GM11168 (cell line): ENCODE results near the gene GRAMD2A.

Source experiments
- in situ Hi-C: fragments of 300-500 bp; cut with MboI; formaldehyde crosslinking; loops from one replicate; pipeline ENCODE4 v1.12.0; 2022; ENCODE audit warnings: low sequenced_read_pairs; ENCODE audit not compliant: unreplicated experiment

GRAMD2A gene

DNA sequence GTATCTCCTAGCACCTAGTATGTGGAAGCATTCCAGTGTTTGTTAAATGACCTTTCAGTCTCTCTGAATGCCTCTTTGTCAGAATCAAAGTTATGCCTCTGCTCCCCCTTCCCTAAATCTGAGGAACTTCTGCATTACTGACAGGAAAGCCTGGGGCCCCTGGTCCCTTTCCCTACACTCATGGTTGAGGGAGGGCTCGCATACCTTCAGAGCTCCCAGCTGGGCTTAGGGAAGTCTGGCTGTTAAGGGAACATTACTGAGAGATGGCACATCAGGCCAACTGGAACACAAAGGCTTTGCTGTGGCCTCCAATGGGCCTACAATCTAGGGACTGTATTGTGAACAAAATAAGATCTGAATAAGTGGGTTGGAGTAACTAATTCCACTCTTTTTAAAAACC is 23.1 kb upstream of the GRAMD2A start:
- in situ Hi-C loops, result no loop called here

- in situ Hi-C loops, result no loop called here
Observed at GRCh38 chr15:72217216-72217615, 19.6 kb upstream of the GRAMD2A start.

GRCh38 chr15:72216079-72216478 is 18.5 kb upstream of the GRAMD2A start:
- in situ Hi-C loops, result no loop called here

DNA sequence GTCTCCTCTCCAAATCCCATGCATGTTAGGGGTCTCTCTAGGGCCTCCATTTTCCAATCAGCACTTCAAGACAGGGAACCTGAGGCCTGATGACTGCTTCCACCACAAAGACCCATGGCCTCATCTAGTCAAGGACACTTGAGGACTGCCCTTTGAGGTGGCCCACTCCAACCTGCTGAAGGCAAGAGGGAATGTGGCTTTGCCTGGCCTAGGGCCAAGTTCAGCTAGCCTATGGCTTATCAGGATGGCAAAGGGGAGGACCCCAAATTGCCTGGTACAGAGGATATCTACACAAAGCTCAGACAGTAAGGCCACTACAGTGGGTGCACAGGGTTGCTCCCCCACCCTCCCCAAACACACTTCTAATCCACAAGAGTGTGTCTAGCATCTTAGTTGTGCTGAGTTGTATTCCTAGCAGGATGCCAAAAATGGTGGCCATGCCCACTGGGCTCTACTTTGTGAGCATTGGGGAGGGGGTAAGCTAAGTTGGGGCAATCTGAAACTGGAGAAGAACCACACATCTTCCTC is 10.0 kb upstream of the GRAMD2A start:
- in situ Hi-C loops, result no loop called here

GRCh38 chr15:72206677-72207000 is 9.1 kb upstream of the GRAMD2A start:
- in situ Hi-C loops, result no loop called here

DNA sequence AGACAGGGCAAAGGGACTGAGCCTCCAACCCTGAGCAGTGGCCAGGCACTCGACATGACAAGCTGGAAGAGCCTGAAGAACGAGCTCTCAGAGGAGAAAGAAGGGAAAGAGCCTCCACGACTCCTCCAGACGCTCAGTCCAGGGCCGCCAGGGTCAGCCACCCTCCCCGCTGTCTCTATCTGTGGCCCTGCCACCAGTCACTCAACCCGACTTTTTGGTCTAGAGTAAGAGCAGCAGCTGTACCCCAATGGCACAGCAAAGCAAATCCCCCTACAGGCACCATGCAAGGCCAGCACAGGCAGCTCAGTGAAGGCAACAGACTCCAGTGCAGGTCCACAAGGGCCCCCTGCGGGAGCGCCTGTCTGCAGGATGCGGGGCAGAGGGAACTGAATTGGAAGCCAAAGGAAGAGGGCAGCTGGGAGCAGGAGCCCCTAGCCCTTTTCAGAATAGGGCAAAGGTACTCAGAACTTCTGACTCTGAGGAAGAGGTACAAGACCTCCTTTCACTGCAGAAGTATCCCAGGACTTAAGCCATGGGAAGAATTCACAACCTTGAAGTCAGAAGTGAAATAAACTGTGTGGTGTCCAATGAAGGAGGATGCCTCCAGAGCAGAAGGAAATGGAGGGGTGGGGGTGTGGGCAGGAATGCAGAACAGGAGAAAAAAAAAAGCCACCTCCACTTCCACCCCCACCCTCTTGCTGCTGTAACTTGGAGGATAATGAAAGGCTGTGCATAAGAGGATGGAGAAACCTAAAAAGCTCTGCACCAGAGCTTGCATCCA is 8.5 kb upstream of the GRAMD2A start:
- in situ Hi-C loops, result no loop called here

DNA sequence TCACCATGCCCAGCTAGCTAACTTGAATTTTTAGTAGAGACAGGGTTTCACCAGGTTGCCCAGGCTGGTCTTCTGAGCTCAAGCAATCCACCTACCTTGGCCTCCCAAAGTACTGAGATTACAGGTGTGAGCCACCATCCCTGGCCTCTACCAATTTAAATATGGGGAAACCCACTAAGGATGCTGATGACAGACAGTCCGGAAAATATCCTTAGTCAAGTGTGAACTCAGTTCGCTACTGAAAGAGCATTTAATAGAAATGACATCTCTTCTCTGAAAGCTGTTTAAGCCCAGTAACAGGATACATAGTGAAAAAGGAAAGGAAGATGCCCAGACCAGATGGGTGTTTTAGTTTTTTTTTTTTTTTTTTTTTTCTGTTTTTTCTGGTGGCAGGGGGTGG is 7.7 kb upstream of the GRAMD2A start:
- in situ Hi-C loops, result no loop called here

- in situ Hi-C loops, result no loop called here
Observed at GRCh38 chr15:72203507-72203837, 5.9 kb upstream of the GRAMD2A start.

DNA sequence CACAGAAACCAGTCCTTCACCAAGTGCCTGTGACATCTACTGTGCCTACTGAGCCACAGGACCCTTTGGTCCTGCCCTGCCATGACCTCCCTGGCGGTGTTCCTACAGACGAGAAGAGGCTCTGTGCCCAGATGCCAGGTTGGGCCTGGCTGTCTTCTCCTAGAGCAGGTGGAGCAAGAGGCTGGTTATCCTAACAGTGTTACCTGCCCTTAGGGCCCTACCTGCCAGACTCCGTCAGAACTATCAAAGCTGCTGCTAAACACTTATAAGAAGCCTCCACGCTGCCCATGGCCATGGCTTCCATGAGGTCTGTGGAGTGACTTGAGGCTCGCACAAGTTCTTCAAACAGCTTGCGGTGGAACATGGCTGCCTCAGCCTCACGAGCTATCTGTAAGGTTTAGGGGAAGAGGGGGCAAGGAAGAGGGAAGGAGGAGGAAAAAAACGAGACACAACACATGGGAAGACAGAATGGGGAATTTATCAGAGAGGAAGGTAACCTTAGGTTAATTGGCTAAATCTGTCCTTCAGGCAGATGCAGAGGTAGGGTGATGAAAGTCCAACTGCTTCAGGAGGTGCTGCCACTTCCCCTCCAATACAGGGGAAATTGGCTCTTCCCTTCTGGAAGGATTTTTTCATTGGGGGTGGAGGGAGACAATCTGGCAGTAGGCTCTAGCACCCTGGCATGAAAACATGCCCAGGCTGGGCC is 5.4 kb upstream of the GRAMD2A start:
- in situ Hi-C loops, result no loop called here

DNA sequence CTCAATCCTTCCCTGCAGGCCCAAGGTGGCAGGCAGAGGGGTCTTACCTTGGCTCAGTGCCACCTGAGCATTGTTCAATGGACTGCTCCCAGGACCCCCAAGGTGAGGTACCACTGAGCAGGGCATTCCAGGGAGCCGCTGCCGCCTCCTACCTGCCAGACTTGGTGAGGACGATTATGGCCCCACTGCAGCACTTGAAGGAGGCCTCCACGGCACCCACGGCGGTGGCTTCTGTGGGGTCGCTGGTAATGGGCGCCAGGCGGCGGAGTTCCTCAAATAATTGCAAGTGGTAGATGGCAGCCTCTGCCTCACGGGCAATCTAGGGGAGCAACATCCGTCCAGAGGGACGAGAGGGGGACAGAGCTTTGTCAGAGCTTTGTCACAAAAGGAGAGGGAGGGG is 4.7 kb upstream of the GRAMD2A start:
- in situ Hi-C loops, result no loop called here

- in situ Hi-C loops, result no loop called here
Observed at GRCh38 chr15:72201391-72201921, 3.9 kb upstream of the GRAMD2A start.

DNA sequence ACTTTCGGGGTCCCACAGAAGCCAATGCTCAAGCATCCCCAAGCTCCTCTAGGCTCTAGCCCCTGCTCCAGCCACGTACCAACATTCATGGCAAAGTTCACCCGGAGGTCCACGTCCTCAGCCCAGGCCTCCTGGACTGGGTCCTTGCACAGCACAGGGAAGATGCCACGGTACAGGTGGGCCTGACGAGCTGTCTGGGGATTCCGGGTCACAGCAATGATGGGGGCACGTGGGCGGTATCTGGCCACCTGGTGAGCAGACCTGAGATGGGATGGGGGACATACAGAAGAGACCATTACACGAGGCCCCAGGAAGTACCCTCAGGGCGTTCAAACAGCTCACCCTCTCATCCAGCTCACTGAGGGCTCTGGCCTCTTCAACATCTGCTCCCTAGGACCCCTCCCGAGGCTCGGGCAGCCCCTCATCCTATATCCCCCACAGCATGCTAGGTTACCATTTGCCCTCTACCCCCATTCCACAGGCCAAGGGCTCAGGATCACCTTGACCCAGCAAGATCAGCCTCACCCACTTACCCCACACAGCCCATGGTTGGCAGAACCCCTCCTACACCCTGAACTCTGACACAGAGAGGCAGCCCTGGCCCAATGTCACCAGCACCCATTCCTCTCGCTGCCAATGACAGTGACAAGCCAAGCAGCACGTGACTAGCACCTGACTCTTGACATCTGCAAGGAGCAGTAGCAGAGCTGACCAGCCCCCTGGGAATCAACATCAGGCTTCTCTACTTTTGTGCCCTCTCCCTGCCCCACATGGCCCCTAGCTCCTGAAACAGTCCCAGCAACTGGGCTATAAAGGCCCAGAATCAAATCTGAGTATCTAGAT is 3.0 kb upstream of the GRAMD2A start:
- in situ Hi-C loops, result no loop called here

- in situ Hi-C loops, result no loop called here
Observed at GRCh38 chr15:72199721-72200212, 2.2 kb upstream of the GRAMD2A start.

GRCh38 chr15:72199205-72199515 is 1.6 kb upstream of the GRAMD2A start:
- in situ Hi-C loops, result no loop called here

DNA sequence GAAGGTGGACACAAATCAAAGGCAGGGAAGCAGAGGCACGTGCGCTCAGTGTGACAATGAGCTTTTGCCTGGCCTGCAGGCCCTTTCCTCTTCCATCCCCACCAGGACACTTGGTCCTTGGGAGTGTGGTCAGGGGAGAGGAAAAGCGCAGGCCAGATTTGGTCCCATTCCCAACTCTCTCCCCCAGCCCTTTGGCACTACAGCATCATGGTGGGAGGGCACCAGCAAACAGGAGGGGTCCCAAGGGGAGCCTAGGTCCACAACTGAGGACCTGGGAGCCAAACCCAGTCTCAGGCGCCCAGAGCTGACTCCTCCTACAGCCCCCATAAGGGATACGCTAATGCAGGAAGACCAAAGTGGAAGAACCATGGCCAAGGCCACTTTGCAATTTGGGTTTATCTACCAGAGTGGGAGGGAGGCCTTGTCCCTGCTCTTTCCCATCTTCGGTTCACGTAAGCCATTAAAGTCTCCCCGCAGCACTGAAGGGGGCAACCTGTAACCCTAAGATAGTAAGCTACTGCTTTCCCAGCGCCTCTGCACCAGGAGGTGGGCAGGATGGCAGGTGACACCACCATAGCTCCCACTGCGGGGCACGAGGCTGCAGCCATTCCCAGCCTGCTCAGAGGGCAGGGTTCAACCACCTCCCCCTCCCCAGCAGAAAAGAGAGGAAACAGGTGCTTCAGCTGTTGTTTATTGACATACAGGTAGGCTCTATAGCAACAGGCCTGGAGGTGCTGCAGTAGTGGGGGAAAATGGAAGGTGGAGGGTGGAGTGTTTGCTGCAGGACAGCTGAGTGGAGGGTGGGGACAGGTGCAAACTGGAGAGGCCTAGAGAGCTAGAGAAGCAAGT is 993 bp upstream of the GRAMD2A start:
- in situ Hi-C loops, result no loop called here

GRCh38 chr15:72197041-72197459 is 537 bp downstream of the GRAMD2A start:
- in situ Hi-C loops, result no loop called here

GRCh38 chr15:72196409-72197040 is 1.1 kb downstream of the GRAMD2A start:
- in situ Hi-C loops, result no loop called here

- in situ Hi-C loops, result no loop called here
Observed at GRCh38 chr15:72195101-72195511, 2.5 kb downstream of the GRAMD2A start.

DNA sequence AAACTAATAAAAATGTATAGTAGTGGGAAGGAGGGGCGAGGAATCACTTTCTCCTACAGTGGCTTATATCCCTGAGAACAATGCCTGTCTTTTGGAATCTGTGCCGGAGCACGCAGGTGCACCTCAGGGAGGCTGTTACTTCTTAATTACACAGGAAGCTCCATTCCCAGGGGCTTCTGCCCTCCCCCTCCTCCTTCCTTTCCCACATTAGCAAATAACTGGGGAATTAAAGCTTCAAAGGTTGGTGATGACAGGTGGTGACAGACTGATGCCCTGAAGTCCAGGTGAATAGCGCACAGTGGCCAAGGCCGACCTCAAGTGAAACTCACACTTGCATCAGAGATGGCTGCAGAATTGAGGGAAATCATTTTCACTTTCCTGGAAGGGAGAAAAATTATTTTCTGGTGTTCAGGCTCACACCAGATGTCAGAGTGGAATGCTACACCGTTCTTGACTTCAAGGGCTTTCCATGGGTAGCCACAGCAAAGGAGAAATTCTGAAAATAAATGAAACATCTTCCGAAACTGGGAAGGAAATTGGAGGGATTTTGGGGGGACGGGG is 3.7 kb downstream of the GRAMD2A start:
- in situ Hi-C loops, result no loop called here
